DND-41 (cell line): Measurements from ENCODE around the gene GSTM3.
"Not testable (repeated sequence)": the region's sequence is repeated elsewhere in the genome, so short reads cannot be mapped to it uniquely, and the experiment has no call there.

Experiments
- EZH2 ChIP-seq: IDR thresholded peaks from 3 replicates; pipeline ENCODE4 v1.6.1; 2012; ENCODE audit warnings: borderline replicate concordance, low read depth, mild to moderate bottlenecking, moderate library complexity, low read length, inconsistent platforms; ENCODE audit not compliant: severe bottlenecking
- TF ChIP-seq, protein P1 (sequence below): IDR thresholded peaks from 2 replicates; pipeline ENCODE4 v1.5.1; 2012; ENCODE audit warnings: borderline replicate concordance, low read length, moderate library complexity, mild to moderate bottlenecking; ENCODE audit not compliant: poor library complexity, severe bottlenecking; ENCODE audit errors: extremely low read depth

- TF ChIP-seq, protein P1, sequence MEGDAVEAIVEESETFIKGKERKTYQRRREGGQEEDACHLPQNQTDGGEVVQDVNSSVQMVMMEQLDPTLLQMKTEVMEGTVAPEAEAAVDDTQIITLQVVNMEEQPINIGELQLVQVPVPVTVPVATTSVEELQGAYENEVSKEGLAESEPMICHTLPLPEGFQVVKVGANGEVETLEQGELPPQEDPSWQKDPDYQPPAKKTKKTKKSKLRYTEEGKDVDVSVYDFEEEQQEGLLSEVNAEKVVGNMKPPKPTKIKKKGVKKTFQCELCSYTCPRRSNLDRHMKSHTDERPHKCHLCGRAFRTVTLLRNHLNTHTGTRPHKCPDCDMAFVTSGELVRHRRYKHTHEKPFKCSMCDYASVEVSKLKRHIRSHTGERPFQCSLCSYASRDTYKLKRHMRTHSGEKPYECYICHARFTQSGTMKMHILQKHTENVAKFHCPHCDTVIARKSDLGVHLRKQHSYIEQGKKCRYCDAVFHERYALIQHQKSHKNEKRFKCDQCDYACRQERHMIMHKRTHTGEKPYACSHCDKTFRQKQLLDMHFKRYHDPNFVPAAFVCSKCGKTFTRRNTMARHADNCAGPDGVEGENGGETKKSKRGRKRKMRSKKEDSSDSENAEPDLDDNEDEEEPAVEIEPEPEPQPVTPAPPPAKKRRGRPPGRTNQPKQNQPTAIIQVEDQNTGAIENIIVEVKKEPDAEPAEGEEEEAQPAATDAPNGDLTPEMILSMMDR = not testable (repeated sequence)
- not testable (repeated sequence) for TF ChIP-seq EZH2
Observed at GRCh38 chr1:109748311-109748710, 7.5 kb upstream of the GSTM3 start.
